ENCODE results near the gene MLH1.

DNA sequence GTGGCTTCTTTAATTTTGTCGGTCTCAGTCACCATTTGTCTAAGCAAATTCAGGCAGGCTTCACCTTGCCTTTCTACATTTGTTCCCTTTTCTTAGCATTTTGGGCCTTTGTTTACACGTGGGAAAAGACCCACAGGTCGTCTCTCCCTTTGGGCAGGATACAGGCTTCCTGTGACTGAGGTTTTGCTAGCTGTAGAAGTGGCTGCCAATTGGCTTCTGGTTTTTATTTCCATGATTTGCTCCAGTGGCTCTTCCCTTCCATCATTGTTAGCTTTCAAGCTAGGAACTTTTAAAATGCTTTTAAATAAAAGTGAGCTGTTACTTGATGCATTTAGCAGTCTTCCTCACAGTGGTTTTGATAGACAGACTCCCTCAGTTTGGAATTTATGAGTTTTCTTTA, 37.3 kb downstream of the MLH1 start:
- TF ChIP-seq SUZ12 (IDR thresholded peaks at IDR 0.05; ENCODE audit: extremely low read depth, insufficient read depth, insufficient read length) = no peak
- TF ChIP-seq ZNF274 (IDR thresholded peaks at IDR 0.05; ENCODE audit: low read depth, low read length) = no peak
- TF ChIP-seq YY1 (IDR thresholded peaks at IDR 0.05; ENCODE audit: insufficient read depth, insufficient read length) = no peak
